Measurements from ENCODE around the gene SLC44A1. TPM values are rescaled to one million over a fixed set of nuclear protein-coding genes. Genes with fewer than 3 reads are reported as not detected.

Gene SLC44A1
- total and polyA plus RNA-seq, 2 of the 13 experiments (the other 11 are each of a cell fraction or from before 2014, with no cell fraction given) = 21.4 to 40.8 TPM

GRCh38 chr9:105245029-105245890 is 809 bp downstream of the SLC44A1 start (continued):
- TF ChIP-seq THRA (CRISPR knock-in tag; IDR thresholded peaks at IDR 0.05; ENCODE audit: borderline replicate concordance) (no peak), MAFF (IDR thresholded peaks at IDR 0.05; ENCODE audit: low read depth, low read length) (no peak), RXRB (CRISPR knock-in tag; IDR thresholded peaks at IDR 0.05; ENCODE audit: borderline replicate concordance) (no peak), HNRNPH1 (optimal IDR thresholded peaks at IDR 0.05; ENCODE audit: low read depth, low read length) (no peak), TAF15 (IDR thresholded peaks at IDR 0.05; ENCODE audit: low read depth, low read length, poor library complexity, severe bottlenecking) (no peak), PITX1 (CRISPR knock-in tag; IDR thresholded peaks at IDR 0.05) (no peak), HOXA9 (CRISPR knock-in tag; IDR thresholded peaks at IDR 0.05; ENCODE audit: borderline replicate concordance) (0 out of 2 replicates have a peak, but pooled peaks have one; percentile 30), YEATS4 (CRISPR knock-in tag; IDR thresholded peaks at IDR 0.05; ENCODE audit: borderline replicate concordance) (no peak), ATM (IDR thresholded peaks at IDR 0.05; ENCODE audit: borderline replicate concordance) (no peak), SMC3 (IDR thresholded peaks at IDR 0.05; ENCODE audit: low read length) (no peak), ZNF644 (CRISPR knock-in tag; IDR thresholded peaks at IDR 0.05; ENCODE audit: low read depth) (no peak), ZNF883 (CRISPR knock-in tag; IDR thresholded peaks at IDR 0.05; ENCODE audit: not compliant biosample characterization) (no peak), SAP130 (CRISPR knock-in tag; IDR thresholded peaks at IDR 0.05; ENCODE audit: low read depth) (peak; percentile 33), IRF2 (CRISPR knock-in tag; IDR thresholded peaks at IDR 0.05) (0 out of 2 replicates have a peak, but pooled peaks have one; percentile 32), ZNF274 (CRISPR knock-in tag; IDR thresholded peaks at IDR 0.05) (no peak), ZNF720 (CRISPR knock-in tag; IDR thresholded peaks at IDR 0.05) (no peak), ZNF710 (CRISPR knock-in tag; IDR thresholded peaks at IDR 0.05; ENCODE audit: borderline replicate concordance) (no peak), TBX2 (CRISPR knock-in tag; IDR thresholded peaks at IDR 0.05; ENCODE audit: borderline replicate concordance) (no peak; the same call in 1 of the 2 replicates), KLF16 (CRISPR knock-in tag; IDR thresholded peaks at IDR 0.05) (0 out of 4 replicates have a peak, but pooled peaks of 1 of the 2 experiments have one; percentile 19), ZNF432 (CRISPR knock-in tag; IDR thresholded peaks at IDR 0.05; ENCODE audit: borderline replicate concordance) (no peak), REPIN1 (CRISPR knock-in tag; IDR thresholded peaks at IDR 0.05; ENCODE audit: borderline replicate concordance, low read depth) (no peak), NCOA2 (CRISPR knock-in tag; IDR thresholded peaks at IDR 0.05) (no peak), REST (IDR thresholded peaks at IDR 0.05; ENCODE audit: borderline replicate concordance in 1 of 2, low read depth in 1 of 2, low read length in 2 of 2) (no peak)
